MM.1S (cell line): ENCODE data around the gene RAB14.
A peak's percentile ranks its signal among the peaks of the same experiment; 100 is the strongest.

Experiments
- DNase-seq: peaks from one replicate; pipeline ENCODE4 v3.0.0-alpha.2; 2015
- H2AFZ ChIP-seq: fragments of 300-600 bp; sonication (generic); 2 replicates; pipeline ENCODE4 v1.6.0; 2016; ENCODE audit warnings: antibody characterized with exemption, low read length
- H3F3A ChIP-seq: fragments of 300-600 bp; sonication (generic); 2 replicates; pipeline ENCODE4 v1.6.1; 2016; ENCODE audit warnings: mild to moderate bottlenecking, antibody characterized with exemption, low read length, moderate library complexity, mixed read lengths; ENCODE audit not compliant: insufficient read depth
- H3K27ac ChIP-seq: fragments of 300-600 bp; sonication (generic); 2 replicates; pipeline ENCODE4 v1.5.1; 2016; ENCODE audit warnings: mild to moderate bottlenecking, low read length
- H3K27me3 ChIP-seq: fragments of 300-600 bp; sonication (generic); replicated peaks from 2 replicates; pipeline ENCODE4 v1.6.0; 2016; ENCODE audit warnings: low read length; ENCODE audit not compliant: insufficient read depth
- H3K36me3 ChIP-seq: fragments of 300-600 bp; sonication (generic); replicated peaks from 2 replicates; pipeline ENCODE4 v1.6.1; 2016; ENCODE audit warnings: mild to moderate bottlenecking, low read length, mixed read lengths; ENCODE audit not compliant: insufficient read depth
- H3K4me1 ChIP-seq: fragments of 300-600 bp; sonication (generic); 2 replicates; pipeline ENCODE4 v1.6.1; 2016; ENCODE audit warnings: low read length, mixed read lengths
- H3K4me2 ChIP-seq: fragments of 300-600 bp; sonication (generic); 2 replicates; pipeline ENCODE4 v1.6.0; 2016; ENCODE audit warnings: low read depth, low read length
- H3K4me3 ChIP-seq: fragments of 300-600 bp; sonication (generic); 2 replicates; pipeline ENCODE4 v1.5.1; 2016; ENCODE audit warnings: low read length, mixed read lengths
- H3K79me2 ChIP-seq: fragments of 300-600 bp; sonication (generic); 2 replicates; pipeline ENCODE4 v1.6.1; 2016; ENCODE audit warnings: mixed run types, low read length, mixed read lengths
- H3K9ac ChIP-seq: fragments of 300-600 bp; sonication (generic); 2 replicates; pipeline ENCODE4 v1.6.1; 2016; ENCODE audit warnings: low read length, mixed read lengths
- H3K9me2 ChIP-seq: fragments of 300-600 bp; sonication (generic); replicated peaks from 2 replicates; pipeline ENCODE4 v1.6.1; 2016; ENCODE audit warnings: mild to moderate bottlenecking, low read length, mixed read lengths; ENCODE audit not compliant: insufficient read depth
- H3K9me3 ChIP-seq: fragments of 300-600 bp; sonication (generic); replicated peaks from 2 replicates; pipeline ENCODE4 v1.6.1; 2016; ENCODE audit warnings: mild to moderate bottlenecking, low read length, mixed read lengths; ENCODE audit not compliant: insufficient read depth
- H4K20me1 ChIP-seq: fragments of 300-600 bp; sonication (generic); 2 replicates; pipeline ENCODE4 v1.6.1; 2016; ENCODE audit warnings: mild to moderate bottlenecking, low read length, moderate library complexity, mixed read lengths; ENCODE audit not compliant: insufficient read depth
- EZH2 ChIP-seq: fragments of 300-600 bp; sonication (generic); optimal IDR thresholded peaks from 2 replicates; pipeline ENCODE3; 2017; ENCODE audit warnings: low read depth, mild to moderate bottlenecking, antibody characterized with exemption, low read length, mixed read lengths
- EZH2phosphoT487 ChIP-seq: fragments of 300-600 bp; sonication (generic); IDR thresholded peaks from 2 replicates; pipeline ENCODE4 v1.6.1; 2018; ENCODE audit warnings: antibody characterized with exemption, low read length
- TF ChIP-seq, protein P1 (sequence below): fragments of 300-600 bp; sonication (generic); IDR thresholded peaks from 2 replicates; pipeline ENCODE4 v1.5.1; 2016; ENCODE audit warnings: antibody characterized with exemption, low read length, mixed read lengths

The RAB14 gene

DNA sequence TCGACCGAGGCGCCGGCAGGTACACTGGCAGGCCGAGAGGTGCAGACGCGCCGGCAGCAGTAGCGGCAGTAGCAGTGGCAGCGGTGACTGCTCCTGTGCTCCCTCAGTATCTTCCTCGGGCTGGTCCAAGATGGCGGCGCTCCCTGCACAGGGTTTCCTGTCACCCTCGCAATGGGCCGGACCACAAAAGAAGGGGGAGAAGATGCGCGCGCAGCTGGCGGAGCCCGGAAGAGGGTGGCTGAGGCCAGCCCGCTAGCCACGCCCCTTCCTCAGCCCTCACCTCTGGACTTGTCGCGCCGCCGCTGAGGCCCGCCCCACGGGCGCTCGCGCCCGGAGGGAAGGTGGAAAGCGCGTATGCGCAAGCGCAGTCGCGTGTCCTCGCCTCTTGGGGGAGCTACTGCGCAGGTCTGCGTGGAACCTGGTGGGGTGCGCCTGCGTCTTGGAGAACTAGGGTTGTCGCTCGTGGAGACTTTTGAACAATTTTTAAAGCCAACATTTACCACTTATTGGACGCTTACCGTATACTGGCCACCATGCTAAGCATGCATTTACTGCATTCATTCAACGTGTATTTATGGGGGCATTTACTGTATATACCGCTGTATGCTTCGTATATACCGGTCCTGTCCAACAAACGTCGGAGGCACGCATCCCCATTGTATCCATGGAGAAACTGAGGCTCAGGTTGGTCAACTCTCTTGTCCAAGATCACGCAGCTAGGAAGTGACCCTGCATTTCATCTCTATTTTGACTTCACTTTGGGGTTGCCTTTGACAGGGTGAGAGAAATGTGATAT is at the start of gene RAB14:
RAB14 (minus strand) TSS at position 132 of the 796 bp plus-strand sequence. CDS start 8,457 bp downstream, outside the sequence.
- Histone ChIP-seq H3F3A (peaks cover 4% of the 10 kb centered on the region), H3K4me3 (peak within 1 kb of the TSS; percentile 71), H3K4me1 (peaks cover 30% of the 10 kb centered on the region), H3K9ac (peak within 1 kb of the TSS; percentile 82), H3K79me2 (peaks cover 49% of the 10 kb centered on the region), H3K9me3 (no peaks in the 10 kb centered on the region), H3K36me3 (no peaks in the 10 kb centered on the region), H3K27me3 (no peaks in the 10 kb centered on the region), H3K4me2 (peak within 1 kb of the TSS; percentile 95), H3K27ac (peak within 1 kb of the TSS; percentile 80), H2AFZ (peak within 1 kb of the TSS; percentile 76), H3K9me2 (no peaks in the 10 kb centered on the region), H4K20me1 (peaks cover 40% of the 10 kb centered on the region)
- TF ChIP-seq, protein P1, sequence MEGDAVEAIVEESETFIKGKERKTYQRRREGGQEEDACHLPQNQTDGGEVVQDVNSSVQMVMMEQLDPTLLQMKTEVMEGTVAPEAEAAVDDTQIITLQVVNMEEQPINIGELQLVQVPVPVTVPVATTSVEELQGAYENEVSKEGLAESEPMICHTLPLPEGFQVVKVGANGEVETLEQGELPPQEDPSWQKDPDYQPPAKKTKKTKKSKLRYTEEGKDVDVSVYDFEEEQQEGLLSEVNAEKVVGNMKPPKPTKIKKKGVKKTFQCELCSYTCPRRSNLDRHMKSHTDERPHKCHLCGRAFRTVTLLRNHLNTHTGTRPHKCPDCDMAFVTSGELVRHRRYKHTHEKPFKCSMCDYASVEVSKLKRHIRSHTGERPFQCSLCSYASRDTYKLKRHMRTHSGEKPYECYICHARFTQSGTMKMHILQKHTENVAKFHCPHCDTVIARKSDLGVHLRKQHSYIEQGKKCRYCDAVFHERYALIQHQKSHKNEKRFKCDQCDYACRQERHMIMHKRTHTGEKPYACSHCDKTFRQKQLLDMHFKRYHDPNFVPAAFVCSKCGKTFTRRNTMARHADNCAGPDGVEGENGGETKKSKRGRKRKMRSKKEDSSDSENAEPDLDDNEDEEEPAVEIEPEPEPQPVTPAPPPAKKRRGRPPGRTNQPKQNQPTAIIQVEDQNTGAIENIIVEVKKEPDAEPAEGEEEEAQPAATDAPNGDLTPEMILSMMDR = peak; percentile 59
- no peak for TF ChIP-seq EZH2phosphoT487
- peak; percentile 99 for DNase-seq

DNA sequence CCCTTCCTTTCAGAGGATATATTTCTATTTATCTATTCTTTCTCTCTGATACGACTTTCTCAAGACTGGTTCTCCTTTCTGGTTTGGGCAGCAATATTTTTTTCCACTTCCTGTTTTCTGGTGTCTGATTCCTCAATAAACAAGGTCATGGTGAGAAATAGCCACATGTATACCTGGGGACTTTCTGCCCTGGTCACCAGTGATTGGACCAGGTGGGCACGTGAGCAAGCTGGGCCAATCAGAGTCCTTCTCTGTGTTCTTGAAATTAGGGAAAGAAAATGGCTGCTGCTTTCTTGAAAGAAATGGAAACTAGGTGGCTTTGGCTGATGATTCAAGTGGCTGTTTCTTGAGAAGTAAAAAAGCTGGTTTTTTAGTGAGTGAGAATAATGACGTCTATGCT is 47.9 kb upstream of the RAB14 start:
- Histone ChIP-seq H4K20me1 (no peaks in the 10 kb centered on the region), H3K27me3 (no peaks in the 10 kb centered on the region), H3K9me3 (no peaks in the 10 kb centered on the region), H2AFZ (no peak overlapping the region), H3F3A (no peaks in the 10 kb centered on the region), H3K4me3 (no peak overlapping the region), H3K4me2 (no peak overlapping the region), H3K9me2 (no peaks in the 10 kb centered on the region), H3K79me2 (no peaks in the 10 kb centered on the region), H3K4me1 (no peaks in the 10 kb centered on the region; the same call in 1 of the 2 replicates), H3K36me3 (no peaks in the 10 kb centered on the region), H3K27ac (no peak overlapping the region), H3K9ac (no peak overlapping the region)
- TF ChIP-seq EZH2phosphoT487 = no peak
- TF ChIP-seq, protein P1 = no peak
- TF ChIP-seq EZH2 = no peak
- no peak for DNase-seq

DNA sequence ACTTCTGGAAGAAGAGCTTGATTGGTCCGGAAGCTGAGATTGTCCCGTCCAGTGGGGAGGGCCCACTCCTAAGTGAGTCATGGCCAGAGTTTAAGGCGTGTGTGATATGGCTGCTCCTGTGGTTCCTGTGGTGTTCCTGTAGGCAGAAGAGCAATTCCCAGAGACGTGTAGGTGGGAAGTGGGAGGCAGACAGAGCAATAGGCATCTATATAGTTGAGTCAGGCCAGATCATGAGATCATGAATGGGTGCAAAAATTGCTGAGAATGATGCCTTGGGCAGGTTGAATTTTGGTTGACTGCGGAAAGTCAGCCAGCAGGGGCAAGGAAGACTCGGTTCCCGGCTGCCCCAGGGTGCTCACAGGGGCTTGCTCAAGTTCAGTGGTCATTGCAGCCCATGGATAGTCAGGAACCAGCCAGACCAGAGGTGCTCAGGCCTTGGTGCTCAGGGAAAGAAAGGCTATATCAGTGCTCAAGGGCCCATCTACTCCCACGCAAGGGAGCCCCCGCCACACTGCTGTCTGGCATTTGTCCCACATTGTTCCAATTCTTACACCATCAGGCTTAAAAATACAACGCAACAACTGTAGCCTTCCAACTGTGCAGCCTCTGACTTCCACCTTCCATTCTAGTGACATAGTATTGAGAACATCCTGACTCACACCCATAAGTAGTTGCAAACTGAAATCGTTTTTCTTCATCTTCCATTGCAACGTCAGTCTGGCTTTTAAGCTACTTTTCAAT is 45.3 kb upstream of the RAB14 start:
- Histone ChIP-seq H3K27ac (no peak overlapping the region), H3K27me3 (no peaks in the 10 kb centered on the region), H3K4me3 (no peak overlapping the region), H3K4me1 (no peaks in the 10 kb centered on the region; the same call in 1 of the 2 replicates), H3K9me3 (no peaks in the 10 kb centered on the region), H3K4me2 (no peak overlapping the region), H3F3A (no peaks in the 10 kb centered on the region), H4K20me1 (no peaks in the 10 kb centered on the region), H3K9ac (no peak overlapping the region), H3K36me3 (no peaks in the 10 kb centered on the region), H3K79me2 (no peaks in the 10 kb centered on the region), H3K9me2 (no peaks in the 10 kb centered on the region), H2AFZ (no peak overlapping the region)
- DNase-seq = no peak
- TF ChIP-seq, protein P1 = no peak
- TF ChIP-seq EZH2 (no peak), EZH2phosphoT487 (no peak)
